Thoracic aorta (tissue), 2 donors: ENCODE measurements around the gene PLXDC2. TPM values are rescaled to one million over a fixed set of nuclear protein-coding genes. Genes with fewer than 3 reads are reported as not detected.
A peak's percentile ranks its signal among the peaks of the same experiment; 100 is the strongest.

Experiments used
- ATAC-seq: fragments of 150-250 bp; one replicate; pipeline ENCODE4 v1.8.0; 2017; ENCODE audit warnings: low read depth; ENCODE audit not compliant: insufficient number of reproducible peaks, low FRiP score
- DNase-seq: peaks from one replicate; pipeline ENCODE4 v3.0.0-alpha.2; 2020; ENCODE audit warnings: low spot score
- H3K27ac ChIP-seq, 2 donors: fragments of 200-600 bp; sonication (generic); 1 replicate in 1 of 2; 2 replicates in 1 of 2; pipeline ENCODE4 v1.5.1; 2016; ENCODE audit warnings: mild to moderate bottlenecking in 2 of 2, moderate library complexity in 2 of 2
- H3K27me3 ChIP-seq: fragments of 200-600 bp; sonication (generic); replicated peaks from 2 replicates; pipeline ENCODE4 v1.6.0; 2016; ENCODE audit warnings: mild to moderate bottlenecking; ENCODE audit not compliant: insufficient read depth
- H3K36me3 ChIP-seq: fragments of 200-600 bp; sonication (generic); one replicate; pipeline ENCODE4 v1.5.1; 2016
- H3K4me1 ChIP-seq, 2 donors: fragments of 200-600 bp; sonication (generic); 1 replicate in 1 of 2; 2 replicates in 1 of 2; pipeline versions ENCODE4 v1.5.1 to v1.6.0; 2016; ENCODE audit warnings: low read depth in 2 of 2, mild to moderate bottlenecking in 1 of 2; ENCODE audit not compliant: control insufficient read depth in 1 of 2
- H3K4me3 ChIP-seq: fragments of 200-600 bp; sonication (generic); 2 replicates; pipeline ENCODE4 v1.5.1; 2016; ENCODE audit warnings: mild to moderate bottlenecking
- H3K9me3 ChIP-seq: fragments of 200-600 bp; sonication (generic); 2 replicates; pipeline ENCODE4 v1.5.1; 2016
- CTCF ChIP-seq: fragments of 200-600 bp; sonication (generic); IDR thresholded peaks from one replicate; pipeline ENCODE4 v1.5.1; 2019; ENCODE audit warnings: antibody characterized with exemption
- total RNA-seq, 2 donors: library from RNA; depleted of rRNA; stranded (reverse); fragments of >200 nt; gene quantifications; one replicate each; pipeline versions ENCODE4 v1.1.0 to v1.2.3, GENCODE V29; 2016

Gene PLXDC2
- total RNA-seq, 2 donors from 2014 or later, result 105 to 155 TPM

GRCh38 chr10:19944911-19945663, 128.9 kb downstream of the PLXDC2 start:
- no peak for TF ChIP-seq CTCF
- no peaks in the 10 kb centered on the region for H3K36me3 ChIP-seq
- DNase-seq (no peak), ATAC-seq (no peak)
- no peaks in the 10 kb centered on the region for H3K9me3 ChIP-seq
- peak overlapping the region; percentile 43 to 70 for H3K27ac ChIP-seq
- H3K4me1 ChIP-seq, result peaks cover 45 to 69% of the 10 kb centered on the region in 2 donors
- no peaks in the 10 kb centered on the region for H3K27me3 ChIP-seq
- H3K4me3 ChIP-seq, result peak overlapping the region; percentile 33

DNA sequence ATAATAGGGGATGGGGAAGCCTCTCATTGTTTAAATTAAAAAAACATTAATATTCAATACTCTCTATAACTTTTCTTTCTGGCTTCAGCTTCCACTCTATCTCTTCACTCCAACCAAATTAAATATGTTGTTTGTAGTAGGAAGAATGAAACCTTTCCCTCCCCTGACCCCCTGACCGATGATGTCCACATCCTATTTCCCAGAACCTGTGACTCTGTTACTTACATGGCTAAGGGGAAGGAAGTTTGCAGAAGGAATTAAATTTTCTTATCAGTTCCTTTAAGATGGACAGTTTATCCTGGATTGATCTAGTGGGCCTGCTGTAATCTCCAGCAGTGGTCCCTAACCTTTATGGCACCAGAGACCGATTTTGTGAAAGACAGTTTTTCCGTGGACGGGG, 130.0 kb downstream of the PLXDC2 start:
- Histone ChIP-seq H3K9me3 (no peaks in the 10 kb centered on the region), H3K36me3 (no peaks in the 10 kb centered on the region), H3K4me1 (peaks cover 38 to 59% of the 10 kb centered on the region in 2 donors), H3K4me3 (no peak overlapping the region), H3K27ac (peak overlapping the region; percentile 43 to 70), H3K27me3 (no peaks in the 10 kb centered on the region)
- no peak for ATAC-seq
- DNase-seq, result no peak
- TF ChIP-seq CTCF, result no peak

- ATAC-seq (no peak), DNase-seq (no peak)
- no peak overlapping the region for H3K4me3 ChIP-seq
- H3K27ac ChIP-seq, result peak overlapping the region; percentile 43 to 70
- TF ChIP-seq CTCF, result no peak
- H3K9me3 ChIP-seq, result no peaks in the 10 kb centered on the region
- peaks cover 38 to 58% of the 10 kb centered on the region in 2 donors for H3K4me1 ChIP-seq
- H3K36me3 ChIP-seq, result no peaks in the 10 kb centered on the region
- no peaks in the 10 kb centered on the region for H3K27me3 ChIP-seq
Measured at GRCh38 chr10:19946791-19947190, 130.6 kb downstream of the PLXDC2 start.

DNA sequence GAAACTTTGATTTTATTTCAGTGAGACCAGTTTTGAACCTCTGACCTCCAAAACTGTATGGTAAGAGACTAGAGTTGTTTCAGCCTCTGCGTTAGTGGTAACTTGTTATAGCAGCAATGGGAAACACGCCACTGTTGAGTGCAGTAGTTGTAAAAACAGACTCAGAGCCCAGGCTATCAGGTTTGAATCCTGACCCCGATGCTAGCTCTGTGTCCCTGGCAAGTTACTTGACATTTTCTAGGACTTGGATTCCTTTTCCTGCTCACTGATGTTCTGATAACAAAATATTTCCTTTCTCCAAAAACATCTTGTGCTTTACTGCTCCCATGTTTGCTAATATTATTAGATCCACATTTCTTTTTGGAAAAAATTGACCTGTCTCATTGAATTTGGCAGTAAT, 131.0 kb downstream of the PLXDC2 start:
- ATAC-seq (no peak), DNase-seq (no peak)
- H3K27ac ChIP-seq, result peak overlapping the region; percentile 43 to 70
- peaks cover 42 to 58% of the 10 kb centered on the region in 2 donors for H3K4me1 ChIP-seq
- H3K9me3 ChIP-seq, result no peaks in the 10 kb centered on the region
- H3K36me3 ChIP-seq, result no peaks in the 10 kb centered on the region
- no peak for TF ChIP-seq CTCF
- peak overlapping the region; percentile 12 for H3K4me3 ChIP-seq
- H3K27me3 ChIP-seq, result no peaks in the 10 kb centered on the region

DNA sequence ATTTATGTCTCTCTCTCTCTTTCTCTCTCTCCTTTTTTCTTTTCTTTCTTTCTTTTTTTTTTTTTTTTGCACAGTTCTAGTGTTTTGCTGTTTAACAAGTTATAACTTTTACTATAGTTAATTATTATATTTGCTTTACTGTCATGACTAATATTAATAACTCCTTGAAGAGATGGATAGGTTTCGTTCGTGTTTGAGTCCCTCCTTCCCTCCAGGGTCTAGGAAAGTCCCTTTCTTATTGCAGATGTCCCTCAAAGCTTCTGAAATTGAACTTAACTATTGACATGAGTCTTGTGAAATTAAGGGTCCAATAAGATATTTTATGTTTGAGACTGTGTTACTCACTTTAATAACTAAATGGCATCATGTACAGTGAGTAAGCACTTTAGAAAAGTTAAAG, 131.4 kb downstream of the PLXDC2 start:
- DNase-seq, result no peak
- Histone ChIP-seq H3K36me3 (no peaks in the 10 kb centered on the region), H3K4me1 (peaks cover 46 to 59% of the 10 kb centered on the region in 2 donors), H3K4me3 (no peak overlapping the region), H3K9me3 (no peaks in the 10 kb centered on the region), H3K27me3 (no peaks in the 10 kb centered on the region), H3K27ac (peak overlapping the region; percentile 43 to 70)
- ATAC-seq, result no peak
- TF ChIP-seq CTCF, result no peak
